Ovary (tissue), 3 donors: ENCODE results near the gene CCDC102A.

Experiments used
- POLR2A ChIP-seq: fragments of 450-650 bp; IDR thresholded peaks from one replicate; pipeline ENCODE4 v1.6.1; 2017; ENCODE audit warnings: antibody characterized with exemption, mild to moderate bottlenecking, moderate library complexity
- TF ChIP-seq, protein P1 (sequence below), 3 donors: fragments of 450-650 bp in 2 of 3; fragments of 200-600 bp in 1 of 3; IDR thresholded peaks; one replicate each; pipeline versions ENCODE4 v1.5.1 to v1.8.0; 2016 to 2022; ENCODE audit warnings: antibody characterized with exemption in 3 of 3, mild to moderate bottlenecking in 1 of 3
- donor health status: DM: no; HTN: no; CAD: no.

DNA sequence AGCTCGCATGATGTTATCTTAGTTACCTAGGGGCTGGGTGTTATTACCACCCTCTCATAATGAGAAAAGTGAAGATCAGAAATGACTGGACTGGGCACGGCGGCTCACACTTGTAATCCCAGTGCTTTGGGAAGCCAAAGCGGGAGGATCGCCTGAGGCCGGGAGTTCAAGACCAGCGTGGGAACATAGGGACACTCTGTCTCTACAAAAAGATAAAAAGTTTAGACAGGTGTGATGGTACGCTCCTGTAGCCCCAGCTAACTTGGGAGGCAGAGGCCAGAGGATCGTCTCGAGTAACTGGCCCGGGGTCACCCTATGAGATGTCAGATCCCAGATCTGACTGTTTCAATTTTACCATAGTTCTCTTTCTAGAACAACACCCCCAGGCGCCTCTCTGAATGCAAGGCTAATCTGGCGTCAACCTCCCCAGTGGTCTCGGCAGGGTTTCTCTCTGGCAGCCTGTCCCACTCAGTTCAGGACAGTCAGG, 1.9 kb upstream of the CCDC102A start:
- TF ChIP-seq, protein P1, sequence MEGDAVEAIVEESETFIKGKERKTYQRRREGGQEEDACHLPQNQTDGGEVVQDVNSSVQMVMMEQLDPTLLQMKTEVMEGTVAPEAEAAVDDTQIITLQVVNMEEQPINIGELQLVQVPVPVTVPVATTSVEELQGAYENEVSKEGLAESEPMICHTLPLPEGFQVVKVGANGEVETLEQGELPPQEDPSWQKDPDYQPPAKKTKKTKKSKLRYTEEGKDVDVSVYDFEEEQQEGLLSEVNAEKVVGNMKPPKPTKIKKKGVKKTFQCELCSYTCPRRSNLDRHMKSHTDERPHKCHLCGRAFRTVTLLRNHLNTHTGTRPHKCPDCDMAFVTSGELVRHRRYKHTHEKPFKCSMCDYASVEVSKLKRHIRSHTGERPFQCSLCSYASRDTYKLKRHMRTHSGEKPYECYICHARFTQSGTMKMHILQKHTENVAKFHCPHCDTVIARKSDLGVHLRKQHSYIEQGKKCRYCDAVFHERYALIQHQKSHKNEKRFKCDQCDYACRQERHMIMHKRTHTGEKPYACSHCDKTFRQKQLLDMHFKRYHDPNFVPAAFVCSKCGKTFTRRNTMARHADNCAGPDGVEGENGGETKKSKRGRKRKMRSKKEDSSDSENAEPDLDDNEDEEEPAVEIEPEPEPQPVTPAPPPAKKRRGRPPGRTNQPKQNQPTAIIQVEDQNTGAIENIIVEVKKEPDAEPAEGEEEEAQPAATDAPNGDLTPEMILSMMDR (IDR thresholded peaks at IDR 0.05), result no peak
- no peak for TF ChIP-seq POLR2A
